Keratinocyte (primary cell): ENCODE results near the gene LOXHD1.

Experiments used
- EZH2 ChIP-seq: IDR thresholded peaks from one replicate; pipeline ENCODE4 v1.6.1; 2012; ENCODE audit warnings: inconsistent platforms, mild to moderate bottlenecking, low read length, moderate library complexity
- TF ChIP-seq, protein P1 (sequence below), 3 experiments: IDR thresholded peaks in 1 of 3; conservative IDR thresholded peaks in 1 of 3; optimal IDR thresholded peaks in 1 of 3; 2 replicates in 2 of 3; 3 replicates in 1 of 3; pipeline versions ENCODE3 to v1.5.1; 2011; ENCODE audit warnings: low read length in 3 of 3, mild to moderate bottlenecking in 3 of 3, moderate library complexity in 2 of 3, control low read depth in 1 of 3, inconsistent platforms in 1 of 3; ENCODE audit not compliant: insufficient read depth in 2 of 3; ENCODE audit errors: extremely low read depth in 1 of 3

DNA sequence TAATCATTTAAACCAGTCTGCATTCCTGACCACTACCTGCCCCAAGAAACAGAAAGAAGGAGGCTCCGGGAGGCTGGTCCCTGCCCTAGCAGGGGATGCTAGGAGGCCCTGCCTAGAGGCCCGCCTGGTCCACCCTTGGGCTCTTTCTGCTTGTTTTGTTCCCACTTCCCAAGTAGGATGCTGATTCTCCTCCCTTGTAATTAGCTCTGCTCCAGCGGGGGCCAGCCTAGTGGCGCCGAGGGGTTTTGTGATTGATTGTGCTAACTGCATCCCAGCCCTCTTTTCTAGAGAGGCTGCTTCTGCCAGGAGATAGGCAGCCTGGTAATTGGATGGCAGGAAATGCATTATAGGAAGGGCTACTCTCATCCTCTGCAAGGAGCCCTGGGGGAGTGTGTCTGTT, 220.0 kb downstream of the LOXHD1 start:
- TF ChIP-seq, protein P1, sequence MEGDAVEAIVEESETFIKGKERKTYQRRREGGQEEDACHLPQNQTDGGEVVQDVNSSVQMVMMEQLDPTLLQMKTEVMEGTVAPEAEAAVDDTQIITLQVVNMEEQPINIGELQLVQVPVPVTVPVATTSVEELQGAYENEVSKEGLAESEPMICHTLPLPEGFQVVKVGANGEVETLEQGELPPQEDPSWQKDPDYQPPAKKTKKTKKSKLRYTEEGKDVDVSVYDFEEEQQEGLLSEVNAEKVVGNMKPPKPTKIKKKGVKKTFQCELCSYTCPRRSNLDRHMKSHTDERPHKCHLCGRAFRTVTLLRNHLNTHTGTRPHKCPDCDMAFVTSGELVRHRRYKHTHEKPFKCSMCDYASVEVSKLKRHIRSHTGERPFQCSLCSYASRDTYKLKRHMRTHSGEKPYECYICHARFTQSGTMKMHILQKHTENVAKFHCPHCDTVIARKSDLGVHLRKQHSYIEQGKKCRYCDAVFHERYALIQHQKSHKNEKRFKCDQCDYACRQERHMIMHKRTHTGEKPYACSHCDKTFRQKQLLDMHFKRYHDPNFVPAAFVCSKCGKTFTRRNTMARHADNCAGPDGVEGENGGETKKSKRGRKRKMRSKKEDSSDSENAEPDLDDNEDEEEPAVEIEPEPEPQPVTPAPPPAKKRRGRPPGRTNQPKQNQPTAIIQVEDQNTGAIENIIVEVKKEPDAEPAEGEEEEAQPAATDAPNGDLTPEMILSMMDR (optimal IDR thresholded peaks at IDR 0.05 in 1 of 3, IDR thresholded peaks at IDR 0.05 in 1 of 3, conservative IDR thresholded peaks at IDR 0.05 in 1 of 3; ENCODE audit: extremely low read depth in 1 of 3, insufficient read depth in 2 of 3, low read length in 3 of 3), result no peak
- no peak for TF ChIP-seq EZH2
